Lower lobe of right lung (tissue), 2 donors: ENCODE results near the gene NID1. TPM values are rescaled to one million over a fixed set of nuclear protein-coding genes. Genes with fewer than 3 reads are reported as not detected.

Source experiments
- ATAC-seq, 2 donors: fragments of 200-7000 bp; cut with Tn5 transposase; one replicate each; pipeline ENCODE4 v1.9.1; 2020 to 2022; ENCODE audit warnings: mild to moderate bottlenecking in 2 of 2, moderate library complexity in 2 of 2
- DNase-seq: peaks from one replicate; pipeline ENCODE4 v3.0.0-alpha.2; 2020
- H3K27ac ChIP-seq: fragments of 200-600 bp; one replicate; pipeline ENCODE4 v1.8.0; 2022
- H3K27me3 ChIP-seq: fragments of 200-600 bp; one replicate; pipeline ENCODE4 v1.8.0; 2022; ENCODE audit warnings: low read depth
- H3K36me3 ChIP-seq: fragments of 200-600 bp; one replicate; pipeline ENCODE4 v1.8.0; 2022; ENCODE audit warnings: mild to moderate bottlenecking
- H3K4me1 ChIP-seq: fragments of 200-600 bp; one replicate; pipeline ENCODE4 v1.8.0; 2022
- H3K4me3 ChIP-seq: fragments of 200-600 bp; one replicate; pipeline ENCODE4 v1.8.0; 2022; ENCODE audit warnings: mild to moderate bottlenecking
- H3K9me3 ChIP-seq: fragments of 200-600 bp; one replicate; pipeline ENCODE4 v1.8.0; 2022
- intact Hi-C: fragments of 100-400 bp; cut with DNase I; formaldehyde crosslinking; loops from one replicate; pipeline ENCODE4 v1.11.0; 2022
- total RNA-seq: library from RNA; stranded (reverse); fragmentation: NEBNext Ultra II Directional; extraction: Animal tissue kit (Norgen Biotek cat#: 25700); gene quantifications from one replicate; pipeline ENCODE4 v1.2.1, GENCODE V29; 2021
- TF ChIP-seq, protein P1 (sequence below): fragments of 200-600 bp; IDR thresholded peaks from one replicate; pipeline ENCODE4 v1.8.0; 2022; ENCODE audit warnings: antibody characterized with exemption, mild to moderate bottlenecking
- donor health status: DM: no; HTN: yes; CAD: no; lungs with severe emphysema.

The NID1 gene
- total RNA-seq, 1 donor from 2014 or later, result 46.6 TPM

- H3K27ac ChIP-seq, result no peak overlapping the region
- H3K4me1 ChIP-seq, result peaks cover 24% of the 10 kb centered on the region
- ATAC-seq (no peak), DNase-seq (no peak)
- no peaks in the 10 kb centered on the region for H3K9me3 ChIP-seq
- H3K27me3 ChIP-seq, result no peaks in the 10 kb centered on the region
- no peak overlapping the region for H3K4me3 ChIP-seq
- intact Hi-C loops, result no loop called here
- TF ChIP-seq, protein P1, sequence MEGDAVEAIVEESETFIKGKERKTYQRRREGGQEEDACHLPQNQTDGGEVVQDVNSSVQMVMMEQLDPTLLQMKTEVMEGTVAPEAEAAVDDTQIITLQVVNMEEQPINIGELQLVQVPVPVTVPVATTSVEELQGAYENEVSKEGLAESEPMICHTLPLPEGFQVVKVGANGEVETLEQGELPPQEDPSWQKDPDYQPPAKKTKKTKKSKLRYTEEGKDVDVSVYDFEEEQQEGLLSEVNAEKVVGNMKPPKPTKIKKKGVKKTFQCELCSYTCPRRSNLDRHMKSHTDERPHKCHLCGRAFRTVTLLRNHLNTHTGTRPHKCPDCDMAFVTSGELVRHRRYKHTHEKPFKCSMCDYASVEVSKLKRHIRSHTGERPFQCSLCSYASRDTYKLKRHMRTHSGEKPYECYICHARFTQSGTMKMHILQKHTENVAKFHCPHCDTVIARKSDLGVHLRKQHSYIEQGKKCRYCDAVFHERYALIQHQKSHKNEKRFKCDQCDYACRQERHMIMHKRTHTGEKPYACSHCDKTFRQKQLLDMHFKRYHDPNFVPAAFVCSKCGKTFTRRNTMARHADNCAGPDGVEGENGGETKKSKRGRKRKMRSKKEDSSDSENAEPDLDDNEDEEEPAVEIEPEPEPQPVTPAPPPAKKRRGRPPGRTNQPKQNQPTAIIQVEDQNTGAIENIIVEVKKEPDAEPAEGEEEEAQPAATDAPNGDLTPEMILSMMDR, result no peak
- H3K36me3 ChIP-seq, result no peaks in the 10 kb centered on the region
Observed at GRCh38 chr1:235952950-235953615, 111.8 kb downstream of the NID1 start.

GRCh38 chr1:235951661-235952060, 113.2 kb downstream of the NID1 start:
- no peaks in the 10 kb centered on the region for H3K27me3 ChIP-seq
- H3K4me1 ChIP-seq, result peaks cover 37% of the 10 kb centered on the region
- TF ChIP-seq, protein P1, result no peak
- H3K36me3 ChIP-seq, result no peaks in the 10 kb centered on the region
- ATAC-seq (no peak), DNase-seq (no peak)
- no peak overlapping the region for H3K4me3 ChIP-seq
- intact Hi-C loops, result no loop called here
- no peak overlapping the region for H3K27ac ChIP-seq
- no peaks in the 10 kb centered on the region for H3K9me3 ChIP-seq

DNA sequence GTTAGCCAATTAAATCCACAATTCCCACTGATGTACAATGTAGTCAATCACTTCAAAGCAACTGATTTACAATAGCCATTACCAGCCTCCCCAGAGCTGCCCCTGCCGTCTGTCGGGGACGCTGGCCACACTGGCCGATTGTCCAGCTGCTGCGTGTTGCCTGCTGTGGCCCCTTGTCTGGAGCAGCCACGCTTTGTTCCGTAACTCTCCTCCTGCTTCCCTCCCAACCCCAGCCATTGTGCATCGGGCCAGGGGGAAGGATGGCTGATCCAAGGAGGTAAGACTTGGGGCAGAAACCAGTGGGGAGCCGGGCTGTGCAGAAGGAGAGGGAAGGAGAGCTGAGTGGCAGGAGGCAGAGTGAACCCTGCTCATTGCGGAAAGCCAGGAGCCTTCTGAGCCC, 114.6 kb downstream of the NID1 start:
- H3K4me3 ChIP-seq, result no peak overlapping the region
- DNase-seq (no peak), ATAC-seq (no peak)
- peaks cover 33% of the 10 kb centered on the region for H3K4me1 ChIP-seq
- no peaks in the 10 kb centered on the region for H3K36me3 ChIP-seq
- H3K27ac ChIP-seq, result no peak overlapping the region
- intact Hi-C loops, result no loop called here
- TF ChIP-seq, protein P1, result no peak
- H3K9me3 ChIP-seq, result no peaks in the 10 kb centered on the region
- H3K27me3 ChIP-seq, result no peaks in the 10 kb centered on the region

DNA sequence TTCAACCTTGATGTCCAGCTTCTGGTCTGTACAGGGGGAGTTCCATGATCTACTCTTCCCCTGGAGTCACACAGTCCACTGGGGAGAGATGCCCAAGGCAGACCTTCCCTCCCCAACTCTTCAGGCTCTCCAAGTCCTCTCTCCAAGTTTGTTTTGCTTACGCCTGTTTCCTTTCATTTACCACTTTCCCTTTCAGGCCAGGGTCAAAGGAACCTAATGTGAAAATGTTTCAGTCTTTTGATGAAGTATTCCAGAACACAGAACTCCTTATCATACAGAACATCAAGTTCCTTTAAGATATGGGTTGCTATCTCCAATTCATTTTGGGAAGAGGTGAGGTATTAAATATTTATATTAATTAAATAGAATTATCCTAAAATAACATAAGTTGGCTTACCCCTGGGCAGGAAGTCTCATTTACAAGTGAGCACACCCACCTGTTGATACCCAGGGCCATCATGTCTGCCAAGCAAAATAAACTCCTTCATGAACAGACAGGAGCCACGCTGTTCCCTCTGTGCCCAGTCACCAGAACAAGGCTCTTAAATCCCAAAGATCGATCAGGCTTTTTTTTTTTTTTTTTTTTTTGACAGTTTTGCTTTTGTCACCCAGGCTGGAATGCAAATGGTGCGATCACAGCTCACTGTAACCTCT, 116.0 kb downstream of the NID1 start:
- H3K27ac ChIP-seq, result no peak overlapping the region

DNA sequence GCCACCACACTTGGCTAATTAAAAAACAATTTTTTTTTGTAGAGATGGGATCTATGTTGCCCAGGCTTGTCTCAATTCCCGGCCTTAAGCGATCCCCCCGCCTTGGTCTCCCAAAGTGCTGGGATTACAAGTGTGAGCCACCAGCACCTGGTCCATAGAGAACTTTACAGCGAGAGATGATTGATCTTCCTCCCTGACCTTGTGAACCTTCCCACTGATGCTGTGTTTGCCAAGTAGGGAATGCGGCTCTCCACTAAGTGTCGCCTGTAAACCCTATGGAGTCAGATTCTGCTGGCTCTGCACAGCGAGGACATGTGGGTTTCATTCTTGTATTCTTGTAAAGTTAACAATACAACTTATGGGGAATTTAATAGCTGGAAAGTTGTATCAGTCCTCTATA, 116.9 kb downstream of the NID1 start:
- intact Hi-C loops, result no loop called here
- no peak overlapping the region for H3K27ac ChIP-seq

More for the DNA sequence above, 116.0 kb downstream of the NID1 start:
- TF ChIP-seq, protein P1, result no peak
- intact Hi-C loops, result no loop called here
- Histone ChIP-seq H3K9me3 (no peaks in the 10 kb centered on the region), H3K4me3 (no peak overlapping the region), H3K27me3 (no peaks in the 10 kb centered on the region), H3K4me1 (peaks cover 22% of the 10 kb centered on the region), H3K36me3 (no peaks in the 10 kb centered on the region)
- ATAC-seq (no peak), DNase-seq (no peak)

More for the DNA sequence above, 116.9 kb downstream of the NID1 start:
- TF ChIP-seq, protein P1, result no peak
- ATAC-seq (no peak), DNase-seq (no peak)
- no peak overlapping the region for H3K4me3 ChIP-seq
- H3K27me3 ChIP-seq, result no peaks in the 10 kb centered on the region
- peaks cover 18% of the 10 kb centered on the region for H3K4me1 ChIP-seq
- H3K36me3 ChIP-seq, result no peaks in the 10 kb centered on the region
- no peaks in the 10 kb centered on the region for H3K9me3 ChIP-seq
